DND-41 (cell line): Measurements from ENCODE around the gene TUB.

ENCODE experiments used
- ATAC-seq: fragments of 200-7000 bp; cut with Tn5 transposase; 3 replicates; pipeline ENCODE4 v1.9.1; 2021; ENCODE audit warnings: low read depth; ENCODE audit not compliant: insufficient read depth
- DNase-seq: peaks from one replicate; pipeline ENCODE4 v3.0.0-alpha.2; 2020
- H2AFZ ChIP-seq: 2 replicates; pipeline ENCODE4 v1.6.0; 2012; ENCODE audit warnings: low read depth, low read length
- H3K27ac ChIP-seq: 2 replicates; pipeline ENCODE4 v1.5.1; 2012; ENCODE audit warnings: low read length, inconsistent platforms
- H3K27me3 ChIP-seq: fragments of 200-600 bp; sonication (generic); 2 replicates; pipeline ENCODE4 v1.6.0; 2012; ENCODE audit warnings: low read length, mild to moderate bottlenecking, inconsistent platforms; ENCODE audit not compliant: insufficient read depth, poor library complexity
- H3K36me3 ChIP-seq: 2 replicates; pipeline ENCODE4 v1.5.1; 2012; ENCODE audit warnings: low read length, inconsistent platforms; ENCODE audit not compliant: insufficient read depth
- H3K4me1 ChIP-seq: 2 replicates; pipeline ENCODE4 v1.5.1; 2012; ENCODE audit warnings: mild to moderate bottlenecking, low read length; ENCODE audit not compliant: insufficient read depth
- H3K4me2 ChIP-seq: 2 replicates; pipeline ENCODE4 v1.6.0; 2012; ENCODE audit warnings: mild to moderate bottlenecking, moderate library complexity, low read length, inconsistent platforms; ENCODE audit not compliant: insufficient read depth
- H3K4me3 ChIP-seq, 2 experiments: fragments of 200-600 bp in 1 of 2; shearing (Covaris generic) in 1 of 2; 2 replicates each; pipeline ENCODE4 v1.5.1; 2012 to 2016; ENCODE audit warnings: inconsistent platforms in 2 of 2, low read length in 2 of 2, mild to moderate bottlenecking in 2 of 2, low read depth in 1 of 2, moderate library complexity in 1 of 2
- H3K79me2 ChIP-seq: 2 replicates; pipeline ENCODE4 v1.6.0; 2012; ENCODE audit warnings: low read length, inconsistent platforms; ENCODE audit not compliant: insufficient read depth
- H3K9ac ChIP-seq: 2 replicates; pipeline ENCODE4 v1.6.0; 2012; ENCODE audit warnings: low read depth, mild to moderate bottlenecking, inconsistent platforms, low read length, moderate library complexity
- H3K9me3 ChIP-seq: 2 replicates; pipeline ENCODE4 v1.5.1; 2012; ENCODE audit warnings: low read length, moderate library complexity, mild to moderate bottlenecking, inconsistent platforms; ENCODE audit not compliant: insufficient read depth, severe bottlenecking
- H4K20me1 ChIP-seq: 2 replicates; pipeline ENCODE4 v1.6.0; 2012; ENCODE audit warnings: low read length; ENCODE audit not compliant: insufficient read depth
- EZH2 ChIP-seq: IDR thresholded peaks from 3 replicates; pipeline ENCODE4 v1.6.1; 2012; ENCODE audit warnings: borderline replicate concordance, low read depth, mild to moderate bottlenecking, moderate library complexity, low read length, inconsistent platforms; ENCODE audit not compliant: severe bottlenecking
- TF ChIP-seq, protein P1 (sequence below): IDR thresholded peaks from 2 replicates; pipeline ENCODE4 v1.5.1; 2012; ENCODE audit warnings: borderline replicate concordance, low read length, moderate library complexity, mild to moderate bottlenecking; ENCODE audit not compliant: poor library complexity, severe bottlenecking; ENCODE audit errors: extremely low read depth

TUB gene

DNA sequence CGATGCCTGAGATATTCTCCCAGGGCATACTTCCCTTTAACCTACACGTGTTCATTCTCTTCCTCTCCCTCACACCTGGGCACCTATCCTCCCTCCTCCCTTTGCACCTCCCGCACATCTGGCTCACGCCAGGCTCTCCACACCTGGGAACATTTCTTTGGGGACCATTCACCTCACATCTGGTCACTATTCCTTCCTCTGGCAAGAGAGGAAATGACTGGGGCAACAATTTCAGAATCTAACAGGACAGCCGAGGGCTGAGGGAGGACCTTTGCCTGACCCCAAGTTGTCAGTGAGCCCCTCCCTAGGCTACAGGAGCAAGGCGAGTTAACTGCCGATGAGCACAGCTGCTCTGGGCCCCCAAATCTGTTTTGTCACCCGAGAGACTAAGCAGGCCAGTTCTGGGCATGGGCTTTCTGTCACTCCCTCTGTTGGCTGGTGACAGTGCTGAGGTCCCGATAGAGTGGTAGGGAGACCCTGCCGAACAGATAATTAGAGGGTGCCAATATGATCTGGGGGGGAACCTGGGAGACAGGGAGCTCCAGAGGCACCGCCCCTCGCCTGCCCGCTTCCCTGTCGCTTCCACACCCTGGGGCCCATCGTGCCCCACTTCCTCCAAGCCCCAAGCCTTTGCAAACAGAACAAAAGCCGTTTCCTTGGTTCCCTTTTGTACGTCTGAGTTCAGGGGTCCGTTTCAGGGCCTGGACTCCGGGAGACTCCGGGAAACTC is 48.3 kb upstream of the TUB start:
- Histone ChIP-seq H4K20me1 (no peaks in the 10 kb centered on the region), H3K4me1 (no peaks in the 10 kb centered on the region), H2AFZ (no peak overlapping the region), H3K9ac (no peak overlapping the region), H3K27ac (no peak overlapping the region), H3K79me2 (no peaks in the 10 kb centered on the region), H3K4me2 (no peak overlapping the region), H3K36me3 (no peaks in the 10 kb centered on the region), H3K9me3 (no peaks in the 10 kb centered on the region), H3K4me3 (no peak overlapping the region), H3K27me3 (peaks cover 6% of the 10 kb centered on the region)
- no peak for ATAC-seq
- TF ChIP-seq EZH2, result no peak
- TF ChIP-seq, protein P1, sequence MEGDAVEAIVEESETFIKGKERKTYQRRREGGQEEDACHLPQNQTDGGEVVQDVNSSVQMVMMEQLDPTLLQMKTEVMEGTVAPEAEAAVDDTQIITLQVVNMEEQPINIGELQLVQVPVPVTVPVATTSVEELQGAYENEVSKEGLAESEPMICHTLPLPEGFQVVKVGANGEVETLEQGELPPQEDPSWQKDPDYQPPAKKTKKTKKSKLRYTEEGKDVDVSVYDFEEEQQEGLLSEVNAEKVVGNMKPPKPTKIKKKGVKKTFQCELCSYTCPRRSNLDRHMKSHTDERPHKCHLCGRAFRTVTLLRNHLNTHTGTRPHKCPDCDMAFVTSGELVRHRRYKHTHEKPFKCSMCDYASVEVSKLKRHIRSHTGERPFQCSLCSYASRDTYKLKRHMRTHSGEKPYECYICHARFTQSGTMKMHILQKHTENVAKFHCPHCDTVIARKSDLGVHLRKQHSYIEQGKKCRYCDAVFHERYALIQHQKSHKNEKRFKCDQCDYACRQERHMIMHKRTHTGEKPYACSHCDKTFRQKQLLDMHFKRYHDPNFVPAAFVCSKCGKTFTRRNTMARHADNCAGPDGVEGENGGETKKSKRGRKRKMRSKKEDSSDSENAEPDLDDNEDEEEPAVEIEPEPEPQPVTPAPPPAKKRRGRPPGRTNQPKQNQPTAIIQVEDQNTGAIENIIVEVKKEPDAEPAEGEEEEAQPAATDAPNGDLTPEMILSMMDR, result no peak
- DNase-seq, result no peak

DNA sequence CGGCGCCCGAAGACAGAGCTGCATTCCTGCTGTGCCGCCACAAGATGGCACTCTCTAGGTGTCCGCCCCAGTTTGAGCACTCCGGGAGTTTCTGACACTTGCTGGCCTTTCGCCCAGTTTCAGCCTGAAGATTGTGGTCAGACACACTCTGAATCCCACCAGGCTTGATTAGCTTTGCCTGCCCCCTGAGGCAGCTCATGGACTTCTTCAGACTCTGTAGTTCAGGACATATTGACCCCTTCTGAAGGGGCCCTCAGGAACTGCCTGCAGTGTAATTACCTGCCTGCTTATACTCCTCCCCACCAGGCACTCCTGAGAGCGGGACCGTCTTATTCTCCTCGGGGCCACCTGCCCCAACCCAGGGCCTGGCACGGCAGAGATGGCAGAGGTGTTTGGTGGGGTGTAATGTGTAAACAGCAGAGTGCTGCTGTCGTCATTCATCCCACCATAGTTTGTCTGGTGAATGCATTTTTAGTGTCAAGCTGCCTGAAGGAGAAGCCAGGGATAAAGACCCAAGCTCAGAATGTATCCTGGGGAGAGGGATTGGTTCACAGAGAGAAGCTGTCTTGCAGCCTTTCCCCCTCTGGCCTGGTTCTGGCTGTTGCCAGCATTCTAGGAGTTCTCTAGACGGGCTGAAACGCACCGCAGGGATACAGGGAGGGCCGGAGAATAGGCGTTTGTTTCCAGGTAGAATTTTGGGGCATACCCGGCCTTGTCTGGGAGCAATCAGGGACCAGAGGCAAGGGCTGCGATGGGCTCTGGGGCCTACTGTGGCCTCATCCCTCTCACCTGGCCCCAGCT is 47.5 kb upstream of the TUB start:
- H3K9ac ChIP-seq, result no peak overlapping the region
- no peak overlapping the region for H3K27ac ChIP-seq

DNA sequence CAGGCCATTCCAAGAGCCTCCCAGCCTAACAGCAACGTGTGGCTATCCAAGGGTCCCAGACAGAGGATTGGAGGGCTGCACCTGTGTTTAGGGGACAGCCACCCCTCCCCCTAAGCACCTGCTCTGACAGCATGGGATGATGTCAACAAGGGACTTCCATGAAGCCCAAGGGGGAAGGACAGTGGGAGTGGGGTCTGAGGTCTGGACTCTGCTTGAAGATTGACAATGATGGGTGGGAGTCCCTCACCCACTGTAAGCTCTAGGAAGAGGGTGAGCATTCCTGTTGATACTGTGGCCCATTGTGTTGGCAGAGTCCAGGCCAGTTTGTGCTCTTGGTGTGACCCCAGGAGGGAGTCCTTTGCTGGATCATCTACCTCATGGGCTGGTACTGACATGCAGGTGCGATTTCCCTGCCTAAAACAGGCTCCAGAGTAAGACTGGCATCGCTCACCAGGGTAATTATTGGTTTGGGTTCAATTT is 46.9 kb upstream of the TUB start:
- Histone ChIP-seq H3K27ac (no peak overlapping the region), H3K79me2 (no peaks in the 10 kb centered on the region), H3K36me3 (no peaks in the 10 kb centered on the region), H3K27me3 (peaks cover 6% of the 10 kb centered on the region), H3K9me3 (no peaks in the 10 kb centered on the region), H3K4me2 (no peak overlapping the region), H2AFZ (no peak overlapping the region), H3K4me3 (no peak overlapping the region), H3K4me1 (no peaks in the 10 kb centered on the region), H4K20me1 (no peaks in the 10 kb centered on the region), H3K9ac (no peak overlapping the region)
- ATAC-seq (no peak), DNase-seq (no peak)
- TF ChIP-seq EZH2, result no peak
- TF ChIP-seq, protein P1, result no peak

More for the DNA sequence above, 47.5 kb upstream of the TUB start:
- no peaks in the 10 kb centered on the region for H4K20me1 ChIP-seq
- peak; percentile 33 for DNase-seq
- H3K4me3 ChIP-seq, result no peak overlapping the region
- no peak overlapping the region; the same call in 1 of the 2 replicates for H2AFZ ChIP-seq
- TF ChIP-seq, protein P1, result peak; percentile 78
- no peak for TF ChIP-seq EZH2
- H3K36me3 ChIP-seq, result no peaks in the 10 kb centered on the region
- no peaks in the 10 kb centered on the region for H3K9me3 ChIP-seq
- ATAC-seq, result peak; percentile 68
- H3K27me3 ChIP-seq, result peaks cover 6% of the 10 kb centered on the region
- H3K4me1 ChIP-seq, result no peaks in the 10 kb centered on the region
- H3K79me2 ChIP-seq, result no peaks in the 10 kb centered on the region
- H3K4me2 ChIP-seq, result no peak overlapping the region
